Measurements from ENCODE around the gene POM121. TPM values are rescaled to one million over a fixed set of nuclear protein-coding genes. Genes with fewer than 3 reads are reported as not detected.
"Not testable (repeated sequence)": the region's sequence is repeated elsewhere in the genome, so short reads cannot be mapped to it uniquely, and the experiment has no call there.

The POM121 gene
- total RNA-seq, 1 donor from 2014 or later = 39.8 TPM

- intact Hi-C loops (cut with DNase I) = not testable (repeated sequence)
Measured at GRCh38 chr7:72965186-72965975, 40.5 kb downstream of the POM121 start.

GRCh38 chr7:72966892-72967291 is 42.0 kb downstream of the POM121 start:
- H3K27me3 ChIP-seq; H3K9me3 ChIP-seq; H3K4me1 ChIP-seq; H3K36me3 ChIP-seq; intact Hi-C loops (cut with DNase I); H3K4me3 ChIP-seq; H3K27ac ChIP-seq; DNase-seq (ENCODE audit: low spot score in 2 of 2): not testable (repeated sequence)

More at GRCh38 chr7:72965186-72965975, 40.5 kb downstream of the POM121 start:
- not testable (repeated sequence) for H3K4me1 ChIP-seq; H3K36me3 ChIP-seq; H3K27ac ChIP-seq; H3K9me3 ChIP-seq; H3K4me3 ChIP-seq; DNase-seq (ENCODE audit: low spot score in 2 of 2); H3K27me3 ChIP-seq

GRCh38 chr7:72968980-72969516 is 44.2 kb downstream of the POM121 start, which contains the start of gene TRIM74:
TRIM74 (minus strand) TSS chr7:72969466; CDS start chr7:72966157, 3,309 bp downstream.
- H3K4me1 ChIP-seq; H3K36me3 ChIP-seq; H3K27me3 ChIP-seq; H3K27ac ChIP-seq; DNase-seq (ENCODE audit: low spot score in 2 of 2); H3K9me3 ChIP-seq; H3K4me3 ChIP-seq; intact Hi-C loops (cut with DNase I): not testable (repeated sequence)

GRCh38 chr7:72969688-72970087 is 44.8 kb downstream of the POM121 start:
- H3K4me3 ChIP-seq; H3K27ac ChIP-seq; DNase-seq (ENCODE audit: low spot score in 2 of 2); H3K4me1 ChIP-seq; H3K36me3 ChIP-seq; intact Hi-C loops (cut with DNase I); H3K9me3 ChIP-seq; H3K27me3 ChIP-seq: not testable (repeated sequence)

- H3K27me3 ChIP-seq; H3K36me3 ChIP-seq; H3K9me3 ChIP-seq; DNase-seq (ENCODE audit: low spot score in 2 of 2); H3K27ac ChIP-seq; intact Hi-C loops (cut with DNase I); H3K4me3 ChIP-seq; H3K4me1 ChIP-seq: not testable (repeated sequence)
Measured at GRCh38 chr7:72971505-72971904, 46.6 kb downstream of the POM121 start.

GRCh38 chr7:72974781-72975180 is 49.9 kb downstream of the POM121 start:
- H3K36me3 ChIP-seq; DNase-seq (ENCODE audit: low spot score in 2 of 2); H3K4me3 ChIP-seq; intact Hi-C loops (cut with DNase I); H3K27me3 ChIP-seq; H3K4me1 ChIP-seq; H3K9me3 ChIP-seq; H3K27ac ChIP-seq: not testable (repeated sequence)

GRCh38 chr7:72975656-72976286 is 50.9 kb downstream of the POM121 start:
- H3K36me3 ChIP-seq; H3K4me3 ChIP-seq; intact Hi-C loops (cut with DNase I); H3K4me1 ChIP-seq; H3K27ac ChIP-seq; H3K9me3 ChIP-seq; H3K27me3 ChIP-seq: not testable (repeated sequence)
- peak in 1 of 2 donors; percentile 54 for DNase-seq (ENCODE audit: low spot score in 2 of 2)

GRCh38 chr7:72976434-72976833 is 51.5 kb downstream of the POM121 start:
- H3K36me3 ChIP-seq; H3K9me3 ChIP-seq; H3K4me1 ChIP-seq; H3K27ac ChIP-seq; DNase-seq (ENCODE audit: low spot score in 2 of 2); intact Hi-C loops (cut with DNase I); H3K27me3 ChIP-seq; H3K4me3 ChIP-seq: not testable (repeated sequence)

GRCh38 chr7:72980382-72980781 is 55.5 kb downstream of the POM121 start:
- H3K27me3 ChIP-seq; DNase-seq (ENCODE audit: low spot score in 2 of 2); H3K4me3 ChIP-seq; H3K36me3 ChIP-seq; H3K27ac ChIP-seq; H3K9me3 ChIP-seq; intact Hi-C loops (cut with DNase I); H3K4me1 ChIP-seq: not testable (repeated sequence)

GRCh38 chr7:72982084-72982483 is 57.2 kb downstream of the POM121 start:
- H3K27me3 ChIP-seq; H3K27ac ChIP-seq; H3K4me3 ChIP-seq; H3K9me3 ChIP-seq; H3K4me1 ChIP-seq; DNase-seq (ENCODE audit: low spot score in 2 of 2); H3K36me3 ChIP-seq; intact Hi-C loops (cut with DNase I): not testable (repeated sequence)

GRCh38 chr7:72990146-72990913 is 65.4 kb downstream of the POM121 start:
- H3K4me1 ChIP-seq; H3K4me3 ChIP-seq; intact Hi-C loops (cut with DNase I); H3K9me3 ChIP-seq; H3K36me3 ChIP-seq; H3K27me3 ChIP-seq: not testable (repeated sequence)
- H3K27ac ChIP-seq = peak overlapping the region in 1 of 2 donors; percentile 40
- peak in 1 of 2 donors; percentile 58 for DNase-seq (ENCODE audit: low spot score in 2 of 2)

GRCh38 chr7:72995484-72995883 is 70.6 kb downstream of the POM121 start:
- H3K36me3 ChIP-seq; H3K9me3 ChIP-seq; H3K27me3 ChIP-seq; H3K27ac ChIP-seq; intact Hi-C loops (cut with DNase I); H3K4me1 ChIP-seq; H3K4me3 ChIP-seq: not testable (repeated sequence)
- DNase-seq (ENCODE audit: low spot score in 2 of 2) = peak in 1 of 2 donors; percentile 51

GRCh38 chr7:72997447-72997846 is 72.6 kb downstream of the POM121 start:
- H3K4me3 ChIP-seq; H3K27me3 ChIP-seq; H3K9me3 ChIP-seq; H3K27ac ChIP-seq; DNase-seq (ENCODE audit: low spot score in 2 of 2); intact Hi-C loops (cut with DNase I); H3K4me1 ChIP-seq; H3K36me3 ChIP-seq: not testable (repeated sequence)

Data from ascending aorta (tissue), 2 donors.